HG02852 (cell line): ENCODE data around the gene COL9A2.

ENCODE experiments used
- ATAC-seq: cut with Tn5 transposase; IDR thresholded peaks from one replicate; pipeline ENCODE4 v1.9.1; 2021; ENCODE audit warnings: mild to moderate bottlenecking, moderate library complexity; ENCODE audit not compliant: unreplicated experiment

COL9A2 gene

GRCh38 chr1:40305451-40305850 lies 11.6 kb downstream of the COL9A2 start:
- no peak for ATAC-seq

- ATAC-seq, result no peak
Observed at GRCh38 chr1:40303790-40304189, 13.3 kb downstream of the COL9A2 start.

- ATAC-seq, result no peak
Observed at GRCh38 chr1:40303051-40303771, 13.9 kb downstream of the COL9A2 start.

- no peak for ATAC-seq
Observed at GRCh38 chr1:40302475-40302874, 14.6 kb downstream of the COL9A2 start.

- ATAC-seq, result no peak
Observed at GRCh38 chr1:40301541-40302299, 15.4 kb downstream of the COL9A2 start.

- no peak for ATAC-seq
Observed at GRCh38 chr1:40301066-40301465, 16.0 kb downstream of the COL9A2 start.

- ATAC-seq, result no peak
Observed at GRCh38 chr1:40300651-40301050, 16.4 kb downstream of the COL9A2 start.

GRCh38 chr1:40300249-40300567 lies 16.9 kb downstream of the COL9A2 start:
- ATAC-seq, result no peak

GRCh38 chr1:40299366-40300248 lies 17.5 kb downstream of the COL9A2 start:
- ATAC-seq, result no peak

GRCh38 chr1:40291293-40291692 lies 25.8 kb downstream of the COL9A2 start:
- no peak for ATAC-seq

GRCh38 chr1:40281853-40282252 lies 35.2 kb downstream of the COL9A2 start:
- no peak for ATAC-seq

- no peak for ATAC-seq
Observed at GRCh38 chr1:40276122-40276521, 41.0 kb downstream of the COL9A2 start.

GRCh38 chr1:40274331-40274730 lies 42.8 kb downstream of the COL9A2 start:
- ATAC-seq, result no peak

GRCh38 chr1:40273547-40274166 lies 43.4 kb downstream of the COL9A2 start:
- ATAC-seq, result no peak

- ATAC-seq, result no peak
Observed at GRCh38 chr1:40272653-40273213, 44.4 kb downstream of the COL9A2 start.

GRCh38 chr1:40270152-40270834 lies 46.8 kb downstream of the COL9A2 start:
- no peak for ATAC-seq

GRCh38 chr1:40268211-40268610 lies 48.9 kb downstream of the COL9A2 start:
- ATAC-seq, result no peak

- ATAC-seq, result no peak
Observed at GRCh38 chr1:40267767-40268187, 49.3 kb downstream of the COL9A2 start.

GRCh38 chr1:40266786-40267535 lies 50.1 kb downstream of the COL9A2 start:
- ATAC-seq, result no peak
